Hepatocyte (in vitro differentiated cells): ENCODE results near the gene OR9I1.

ENCODE experiments used
- CTCF ChIP-seq: fragments of 200-600 bp; sonication (generic); IDR thresholded peaks from 2 replicates; pipeline ENCODE4 v1.5.1; 2016; ENCODE audit warnings: antibody characterized with exemption, mild to moderate bottlenecking; ENCODE audit not compliant: poor library complexity
- EZH2phosphoT487 ChIP-seq: fragments of 200-600 bp; sonication (generic); IDR thresholded peaks from one replicate; pipeline ENCODE4 v1.6.1; 2018; ENCODE audit warnings: antibody characterized with exemption, mild to moderate bottlenecking, low read depth, moderate library complexity; ENCODE audit not compliant: unreplicated experiment, severe bottlenecking

DNA sequence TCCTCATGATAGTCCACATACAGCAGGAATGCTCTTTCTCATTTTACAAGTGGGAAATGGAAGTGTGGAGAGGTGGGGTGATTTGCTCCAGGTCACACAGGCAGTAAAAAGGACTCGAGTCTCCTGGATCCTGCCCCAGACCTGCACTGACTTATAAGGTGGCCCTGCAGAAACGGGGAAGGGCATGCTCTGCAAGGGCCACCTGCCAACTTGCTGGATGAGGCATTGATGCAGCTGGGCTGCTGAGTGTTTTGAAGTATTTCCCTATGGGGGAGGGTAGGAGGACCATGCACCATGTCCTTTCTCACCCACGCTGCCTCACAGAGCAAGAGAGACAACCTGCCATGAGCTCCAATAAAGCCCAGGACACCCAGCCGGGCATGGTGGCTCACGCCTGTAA lies 57.6 kb downstream of the OR9I1 start:
- TF ChIP-seq CTCF = no peak
- TF ChIP-seq EZH2phosphoT487 = no peak
